ENCODE results near the gene DLGAP1. TPM values are rescaled to one million over a fixed set of nuclear protein-coding genes. Genes with fewer than 3 reads are reported as not detected.

The DLGAP1 gene
- total RNA-seq, 4 donors from 2014 or later: 0.22 to 1.5 (median 0.56) TPM

- no peaks in the 10 kb centered on the region for H3K36me3 ChIP-seq
- no peaks in the 10 kb centered on the region for H3K9me3 ChIP-seq
- peak overlapping the region in 1 of 2 donors; percentile 10 for H3K4me3 ChIP-seq
- peaks cover 0 to 6% (median 0%) of the 10 kb centered on the region in 3 donors for H3K4me1 ChIP-seq
- no peak overlapping the region for H3K27ac ChIP-seq
- TF ChIP-seq EP300 (IDR thresholded peaks at IDR 0.05) (no peak), POLR2AphosphoS5 (IDR thresholded peaks at IDR 0.05) (no peak), CTCF (IDR thresholded peaks at IDR 0.05) (no peak), POLR2A (IDR thresholded peaks at IDR 0.05) (no peak)
- ATAC-seq: no peak
- H3K27me3 ChIP-seq: no peaks in the 10 kb centered on the region
- whole genome bisulfite sequencing, 2 donors (ENCODE audit: low coverage in 1 of 2): 32 to 43% methylated on average over 1 to 4 of the region's 4 CpGs
Observed at GRCh38 chr18:4264347-4264791, 190.7 kb downstream of the DLGAP1 start.

DNA sequence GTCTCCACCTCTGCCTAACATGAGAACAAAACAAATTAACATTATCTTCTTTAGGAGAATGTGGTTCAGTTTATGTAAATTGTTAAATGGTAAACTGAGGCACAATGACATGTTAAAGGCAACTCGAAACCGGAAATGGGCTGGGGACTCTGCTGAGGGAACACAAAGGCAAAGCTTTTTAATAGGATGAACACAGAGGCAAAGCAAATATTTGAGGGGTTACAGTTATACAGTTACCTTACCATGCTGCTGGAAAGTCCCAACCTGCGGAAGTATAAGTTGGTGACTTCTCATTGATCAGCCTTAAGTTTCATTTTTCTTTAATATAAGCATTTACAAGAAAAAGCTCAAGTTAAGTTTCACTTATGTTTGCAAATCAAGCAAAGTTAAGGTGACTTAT, 195.0 kb downstream of the DLGAP1 start:
- no peak for TF ChIP-seq EP300 (IDR thresholded peaks at IDR 0.05)
- TF ChIP-seq POLR2A (IDR thresholded peaks at IDR 0.05): no peak
- no peak for TF ChIP-seq POLR2AphosphoS5 (IDR thresholded peaks at IDR 0.05)
- no peak for ATAC-seq
- peaks cover 0 to 6% (median 0%) of the 10 kb centered on the region in 3 donors for H3K4me1 ChIP-seq
- H3K27me3 ChIP-seq: no peaks in the 10 kb centered on the region
- no peaks in the 10 kb centered on the region for H3K9me3 ChIP-seq
- 90 to 98% methylated on average over 3 of the region's 3 CpGs for WGBS, 2 donors (ENCODE audit: low coverage in 1 of 2)
- H3K4me3 ChIP-seq: no peak overlapping the region
- no peaks in the 10 kb centered on the region for H3K36me3 ChIP-seq
- H3K27ac ChIP-seq: no peak overlapping the region

GRCh38 chr18:4256766-4257417, 198.2 kb downstream of the DLGAP1 start:
- H3K36me3 ChIP-seq: no peaks in the 10 kb centered on the region
- no peak overlapping the region for H3K27ac ChIP-seq
- H3K4me3 ChIP-seq: no peak overlapping the region
- TF ChIP-seq EP300 (IDR thresholded peaks at IDR 0.05): no peak
- TF ChIP-seq POLR2AphosphoS5 (IDR thresholded peaks at IDR 0.05): no peak
- no peak for TF ChIP-seq POLR2A (IDR thresholded peaks at IDR 0.05)
- no peak for TF ChIP-seq CTCF (IDR thresholded peaks at IDR 0.05)
- no peak for ATAC-seq
- no peaks in the 10 kb centered on the region for H3K4me1 ChIP-seq
- 37 to 42% methylated on average over 6 to 7 of the region's 7 CpGs for WGBS, 2 donors (ENCODE audit: low coverage in 1 of 2)
- no peaks in the 10 kb centered on the region for H3K9me3 ChIP-seq
- H3K27me3 ChIP-seq: no peaks in the 10 kb centered on the region

DNA sequence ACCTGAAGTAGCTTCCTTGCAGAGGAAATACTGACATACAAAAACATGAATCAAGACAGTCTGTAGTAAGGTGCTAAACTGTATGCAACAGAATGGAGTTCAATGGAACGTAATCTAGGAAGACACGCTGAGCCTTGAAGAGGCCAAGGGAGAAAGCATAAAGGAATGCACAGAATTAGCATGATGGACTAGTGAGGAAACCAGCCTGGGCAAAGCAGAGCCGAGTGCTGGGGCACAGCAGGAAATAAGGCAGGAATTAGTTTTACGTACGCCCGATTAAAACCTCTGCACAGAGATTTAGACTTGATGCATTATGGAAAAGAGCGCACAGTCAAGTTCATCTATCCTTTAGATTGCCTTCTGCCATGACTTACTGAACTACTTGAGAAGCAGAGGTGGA, 200.3 kb downstream of the DLGAP1 start:
- 67 to 70% methylated on average over 7 of the region's 7 CpGs for WGBS, 2 donors (ENCODE audit: low coverage in 1 of 2)
- no peaks in the 10 kb centered on the region for H3K36me3 ChIP-seq
- H3K4me1 ChIP-seq: no peaks in the 10 kb centered on the region
- no peaks in the 10 kb centered on the region for H3K9me3 ChIP-seq
- no peaks in the 10 kb centered on the region for H3K27me3 ChIP-seq
- ATAC-seq: no peak
- H3K4me3 ChIP-seq: no peak overlapping the region
- TF ChIP-seq POLR2A (IDR thresholded peaks at IDR 0.05) (no peak), CTCF (IDR thresholded peaks at IDR 0.05) (no peak), EP300 (IDR thresholded peaks at IDR 0.05) (no peak), POLR2AphosphoS5 (IDR thresholded peaks at IDR 0.05) (no peak)
- H3K27ac ChIP-seq: no peak overlapping the region

- H3K27me3 ChIP-seq: no peaks in the 10 kb centered on the region
- ATAC-seq: no peak
- no peaks in the 10 kb centered on the region for H3K9me3 ChIP-seq
- no peak overlapping the region for H3K4me3 ChIP-seq
- H3K27ac ChIP-seq: no peak overlapping the region
- WGBS, 2 donors (ENCODE audit: low coverage in 1 of 2): 72 to 80% methylated on average over 4 of the region's 4 CpGs
- H3K36me3 ChIP-seq: no peaks in the 10 kb centered on the region
- no peak for TF ChIP-seq CTCF (IDR thresholded peaks at IDR 0.05)
- TF ChIP-seq EP300 (IDR thresholded peaks at IDR 0.05): no peak
- no peak for TF ChIP-seq POLR2AphosphoS5 (IDR thresholded peaks at IDR 0.05)
- no peak for TF ChIP-seq POLR2A (IDR thresholded peaks at IDR 0.05)
- H3K4me1 ChIP-seq: no peaks in the 10 kb centered on the region
Observed at GRCh38 chr18:4252829-4253228, 202.3 kb downstream of the DLGAP1 start.

Data from gastroesophageal sphincter (tissue), 4 donors.